ENCODE data around the gene SLIT3. TPM values are rescaled to one million over a fixed set of nuclear protein-coding genes. Genes with fewer than 3 reads are reported as not detected.

The SLIT3 gene
- total RNA-seq, 1 experiment from 2014 or later = 0.10 TPM

DNA sequence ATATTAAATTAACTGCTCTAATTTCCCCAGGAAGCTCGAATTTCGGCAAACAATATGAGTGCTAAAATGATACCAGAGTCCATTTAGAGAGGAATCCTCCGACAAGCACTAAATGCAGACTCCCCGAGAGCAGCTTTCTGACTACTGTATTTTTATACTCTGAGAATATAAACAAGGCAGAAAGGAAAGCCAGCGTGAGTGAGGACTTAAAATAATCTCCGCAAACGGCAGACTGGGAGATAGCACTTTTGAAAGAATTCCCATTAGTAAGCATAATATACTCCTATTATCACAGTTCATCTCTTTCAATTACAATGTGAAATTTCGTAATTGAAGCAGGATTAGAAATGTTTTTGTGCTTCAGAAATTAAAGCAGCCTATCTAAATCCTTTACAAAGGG is 452.4 kb downstream of the SLIT3 start:
- no peaks in the 10 kb centered on the region for H3K4me1 ChIP-seq (ENCODE audit: control insufficient read depth in 1 of 2, insufficient read depth in 2 of 2, low read length in 2 of 2)
- intact Hi-C loops (cut with micrococcal nuclease) = no loop called here
- ChIA-PET RAD21 (ENCODE audit: low non-redundant PET in 1 of 2, low total read pairs in 2 of 2, uncharacterized antibody in 2 of 2, unreplicated experiment in 2 of 2) (no interaction called here), CTCF (no interaction called here), POLR2A (no interaction called here)
- H3K36me3 ChIP-seq (ENCODE audit: control insufficient read depth in 1 of 2, insufficient read depth in 2 of 2, low read length in 2 of 2) = no peaks in the 10 kb centered on the region
- H2AFZ ChIP-seq (ENCODE audit: low read depth, low read length, poor library complexity, severe bottlenecking) = no peak overlapping the region
- H4K20me1 ChIP-seq (ENCODE audit: insufficient read depth) = no peaks in the 10 kb centered on the region
- no TSS peak for BruUV-seq (replicated peaks)
- ATAC-seq (no peak), DNase-seq (ENCODE audit: low read depth, low spot score) (no peak)
- no peaks in the 10 kb centered on the region for H3K79me2 ChIP-seq (ENCODE audit: insufficient read depth, low read length)
- no peak overlapping the region for H3K27ac ChIP-seq (ENCODE audit: low read depth, low read length)
- no peaks in the 10 kb centered on the region for H3K9me2 ChIP-seq (ENCODE audit: insufficient read depth)
- TF ChIP-seq FOSL1 (IDR thresholded peaks at IDR 0.05; ENCODE audit: low read depth) (no peak), TCF7L2 (IDR thresholded peaks at IDR 0.05; ENCODE audit: borderline replicate concordance, extremely low read depth, insufficient read depth, insufficient read length) (no peak), POLR2A (IDR thresholded peaks at IDR 0.05; ENCODE audit: borderline replicate concordance, extremely low read depth, insufficient read depth, insufficient read length) (no peak), EZH2 (IDR thresholded peaks at IDR 0.05) (no peak), CEBPB (IDR thresholded peaks at IDR 0.05; ENCODE audit: low read depth) (no peak), POLR2AphosphoS5 (IDR thresholded peaks at IDR 0.05; ENCODE audit: low read depth, low read length) (no peak), EZH2phosphoT487 (IDR thresholded peaks at IDR 0.05; ENCODE audit: borderline replicate concordance) (no peak), CBX3 (IDR thresholded peaks at IDR 0.05; ENCODE audit: low read depth) (no peak), YY1 (IDR thresholded peaks at IDR 0.05; ENCODE audit: extremely low read depth, insufficient replicate concordance, low read depth, low read length) (no peak), JUND (IDR thresholded peaks at IDR 0.05) (no peak), SRF (IDR thresholded peaks at IDR 0.05; ENCODE audit: low read depth) (no peak), SIN3A (IDR thresholded peaks at IDR 0.05; ENCODE audit: low read depth) (no peak), ELF1 (IDR thresholded peaks at IDR 0.05; ENCODE audit: borderline replicate concordance, low read depth) (no peak)
- TF ChIP-seq, protein P1, sequence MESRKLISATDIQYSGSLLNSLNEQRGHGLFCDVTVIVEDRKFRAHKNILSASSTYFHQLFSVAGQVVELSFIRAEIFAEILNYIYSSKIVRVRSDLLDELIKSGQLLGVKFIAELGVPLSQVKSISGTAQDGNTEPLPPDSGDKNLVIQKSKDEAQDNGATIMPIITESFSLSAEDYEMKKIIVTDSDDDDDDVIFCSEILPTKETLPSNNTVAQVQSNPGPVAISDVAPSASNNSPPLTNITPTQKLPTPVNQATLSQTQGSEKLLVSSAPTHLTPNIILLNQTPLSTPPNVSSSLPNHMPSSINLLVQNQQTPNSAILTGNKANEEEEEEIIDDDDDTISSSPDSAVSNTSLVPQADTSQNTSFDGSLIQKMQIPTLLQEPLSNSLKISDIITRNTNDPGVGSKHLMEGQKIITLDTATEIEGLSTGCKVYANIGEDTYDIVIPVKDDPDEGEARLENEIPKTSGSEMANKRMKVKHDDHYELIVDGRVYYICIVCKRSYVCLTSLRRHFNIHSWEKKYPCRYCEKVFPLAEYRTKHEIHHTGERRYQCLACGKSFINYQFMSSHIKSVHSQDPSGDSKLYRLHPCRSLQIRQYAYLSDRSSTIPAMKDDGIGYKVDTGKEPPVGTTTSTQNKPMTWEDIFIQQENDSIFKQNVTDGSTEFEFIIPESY (IDR thresholded peaks at IDR 0.05; ENCODE audit: extremely low read depth, insufficient replicate concordance, low read length) = no peak
- TF ChIP-seq, protein P2, sequence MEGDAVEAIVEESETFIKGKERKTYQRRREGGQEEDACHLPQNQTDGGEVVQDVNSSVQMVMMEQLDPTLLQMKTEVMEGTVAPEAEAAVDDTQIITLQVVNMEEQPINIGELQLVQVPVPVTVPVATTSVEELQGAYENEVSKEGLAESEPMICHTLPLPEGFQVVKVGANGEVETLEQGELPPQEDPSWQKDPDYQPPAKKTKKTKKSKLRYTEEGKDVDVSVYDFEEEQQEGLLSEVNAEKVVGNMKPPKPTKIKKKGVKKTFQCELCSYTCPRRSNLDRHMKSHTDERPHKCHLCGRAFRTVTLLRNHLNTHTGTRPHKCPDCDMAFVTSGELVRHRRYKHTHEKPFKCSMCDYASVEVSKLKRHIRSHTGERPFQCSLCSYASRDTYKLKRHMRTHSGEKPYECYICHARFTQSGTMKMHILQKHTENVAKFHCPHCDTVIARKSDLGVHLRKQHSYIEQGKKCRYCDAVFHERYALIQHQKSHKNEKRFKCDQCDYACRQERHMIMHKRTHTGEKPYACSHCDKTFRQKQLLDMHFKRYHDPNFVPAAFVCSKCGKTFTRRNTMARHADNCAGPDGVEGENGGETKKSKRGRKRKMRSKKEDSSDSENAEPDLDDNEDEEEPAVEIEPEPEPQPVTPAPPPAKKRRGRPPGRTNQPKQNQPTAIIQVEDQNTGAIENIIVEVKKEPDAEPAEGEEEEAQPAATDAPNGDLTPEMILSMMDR (IDR thresholded peaks at IDR 0.05 in 2 of 3, conservative IDR thresholded peaks at IDR 0.05 in 1 of 3; ENCODE audit: borderline replicate concordance in 1 of 3, insufficient read depth in 1 of 3, low read depth in 2 of 3, low read length in 2 of 3) = no peak
- TF ChIP-seq, protein P3, sequence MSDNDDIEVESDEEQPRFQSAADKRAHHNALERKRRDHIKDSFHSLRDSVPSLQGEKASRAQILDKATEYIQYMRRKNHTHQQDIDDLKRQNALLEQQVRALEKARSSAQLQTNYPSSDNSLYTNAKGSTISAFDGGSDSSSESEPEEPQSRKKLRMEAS (IDR thresholded peaks at IDR 0.05) = no peak
- TF ChIP-seq, protein P4, sequence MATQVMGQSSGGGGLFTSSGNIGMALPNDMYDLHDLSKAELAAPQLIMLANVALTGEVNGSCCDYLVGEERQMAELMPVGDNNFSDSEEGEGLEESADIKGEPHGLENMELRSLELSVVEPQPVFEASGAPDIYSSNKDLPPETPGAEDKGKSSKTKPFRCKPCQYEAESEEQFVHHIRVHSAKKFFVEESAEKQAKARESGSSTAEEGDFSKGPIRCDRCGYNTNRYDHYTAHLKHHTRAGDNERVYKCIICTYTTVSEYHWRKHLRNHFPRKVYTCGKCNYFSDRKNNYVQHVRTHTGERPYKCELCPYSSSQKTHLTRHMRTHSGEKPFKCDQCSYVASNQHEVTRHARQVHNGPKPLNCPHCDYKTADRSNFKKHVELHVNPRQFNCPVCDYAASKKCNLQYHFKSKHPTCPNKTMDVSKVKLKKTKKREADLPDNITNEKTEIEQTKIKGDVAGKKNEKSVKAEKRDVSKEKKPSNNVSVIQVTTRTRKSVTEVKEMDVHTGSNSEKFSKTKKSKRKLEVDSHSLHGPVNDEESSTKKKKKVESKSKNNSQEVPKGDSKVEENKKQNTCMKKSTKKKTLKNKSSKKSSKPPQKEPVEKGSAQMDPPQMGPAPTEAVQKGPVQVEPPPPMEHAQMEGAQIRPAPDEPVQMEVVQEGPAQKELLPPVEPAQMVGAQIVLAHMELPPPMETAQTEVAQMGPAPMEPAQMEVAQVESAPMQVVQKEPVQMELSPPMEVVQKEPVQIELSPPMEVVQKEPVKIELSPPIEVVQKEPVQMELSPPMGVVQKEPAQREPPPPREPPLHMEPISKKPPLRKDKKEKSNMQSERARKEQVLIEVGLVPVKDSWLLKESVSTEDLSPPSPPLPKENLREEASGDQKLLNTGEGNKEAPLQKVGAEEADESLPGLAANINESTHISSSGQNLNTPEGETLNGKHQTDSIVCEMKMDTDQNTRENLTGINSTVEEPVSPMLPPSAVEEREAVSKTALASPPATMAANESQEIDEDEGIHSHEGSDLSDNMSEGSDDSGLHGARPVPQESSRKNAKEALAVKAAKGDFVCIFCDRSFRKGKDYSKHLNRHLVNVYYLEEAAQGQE (IDR thresholded peaks at IDR 0.05; ENCODE audit: low read depth) = no peak
- no peak overlapping the region for H3K4me2 ChIP-seq (ENCODE audit: low read length)
- peaks cover 91% of the 10 kb centered on the region for H3K27me3 ChIP-seq (ENCODE audit: insufficient read depth, low read length)
- H3K4me3 ChIP-seq (replicated peaks in 1 of 2; ENCODE audit: low read depth in 1 of 2, low read length in 2 of 2) = no peak overlapping the region
- H3K9ac ChIP-seq (ENCODE audit: low read length) = no peak overlapping the region
- H3K9me3 ChIP-seq (ENCODE audit: control insufficient read depth in 1 of 2, insufficient read depth in 1 of 2, low read depth in 1 of 2, low read length in 2 of 2) = no peaks in the 10 kb centered on the region

Data from HCT116 (cell line).